GM18499 (cell line): Measurements from ENCODE around the gene NT5DC2.

Experiments used
- ATAC-seq: cut with Tn5 transposase; IDR thresholded peaks from one replicate; pipeline ENCODE4 v1.9.1; 2021; ENCODE audit warnings: moderate number of reproducible peaks; ENCODE audit not compliant: insufficient read depth, unreplicated experiment

Gene NT5DC2

GRCh38 chr3:52513281-52513680, 20.4 kb downstream of the NT5DC2 start:
- ATAC-seq = no peak

GRCh38 chr3:52512727-52513126, 20.9 kb downstream of the NT5DC2 start:
- ATAC-seq = no peak

GRCh38 chr3:52512105-52512504, 21.6 kb downstream of the NT5DC2 start:
- ATAC-seq = no peak

- ATAC-seq = no peak
These were observed 22.1 kb downstream of the NT5DC2 start for GRCh38 chr3:52511509-52511908.

GRCh38 chr3:52509753-52510328, 23.8 kb downstream of the NT5DC2 start:
- no peak for ATAC-seq

DNA sequence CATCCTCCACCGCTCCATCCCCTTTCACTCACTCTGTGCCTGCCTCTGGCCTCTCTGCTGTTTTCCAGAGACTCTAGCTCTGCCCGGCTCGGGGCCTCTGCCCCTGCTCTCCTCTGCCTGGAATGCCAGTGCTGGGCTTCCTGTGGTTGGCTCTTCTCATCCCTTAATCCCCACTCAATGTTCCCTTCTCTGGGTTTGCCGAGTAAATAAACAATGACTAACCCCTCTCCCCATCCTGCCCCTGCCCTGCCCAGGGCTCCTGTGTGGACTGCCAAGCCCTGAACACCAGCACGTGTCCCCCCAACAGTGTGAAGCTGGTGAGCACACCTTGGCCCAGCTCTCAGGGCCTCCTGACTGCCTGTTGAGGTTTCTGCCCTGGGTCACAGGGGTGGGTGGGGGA, 26.3 kb downstream of the NT5DC2 start:
- no peak for ATAC-seq

DNA sequence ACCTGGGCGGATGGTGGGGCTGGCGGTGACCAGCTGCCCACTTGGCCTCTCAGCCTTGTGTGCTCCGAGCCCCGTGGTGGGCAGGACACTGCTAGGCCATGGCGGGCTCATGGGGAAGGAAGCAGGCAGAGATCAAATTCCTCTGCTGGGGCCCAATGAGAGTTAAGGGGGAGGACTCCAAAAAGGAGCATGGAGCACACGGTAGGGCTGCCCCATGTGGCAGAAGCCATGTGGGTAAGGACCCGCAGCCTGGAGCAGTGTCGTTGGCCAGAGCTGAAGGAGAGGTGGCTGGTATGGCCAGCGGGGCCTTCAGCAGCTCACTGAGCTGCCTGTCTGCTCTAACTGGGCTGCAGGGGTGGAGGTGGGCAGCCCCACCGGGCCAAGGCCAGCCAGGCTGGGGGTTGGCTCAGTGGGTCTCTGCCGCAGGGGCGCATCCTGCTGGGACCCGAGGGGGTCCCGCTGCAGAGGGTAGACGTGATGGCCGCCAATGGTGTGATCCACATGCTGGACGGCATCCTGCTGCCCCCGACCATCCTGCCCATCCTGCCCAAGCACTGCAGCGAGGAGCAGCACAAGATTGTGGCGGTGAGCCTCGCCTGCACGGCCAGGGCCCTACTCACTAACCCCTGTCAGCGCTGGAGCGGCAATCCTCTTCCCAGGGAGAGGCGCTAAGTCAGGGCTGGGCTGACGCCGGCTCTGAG, 27.2 kb downstream of the NT5DC2 start:
- ATAC-seq = no peak

GRCh38 chr3:52504977-52505376, 28.7 kb downstream of the NT5DC2 start:
- ATAC-seq = no peak

DNA sequence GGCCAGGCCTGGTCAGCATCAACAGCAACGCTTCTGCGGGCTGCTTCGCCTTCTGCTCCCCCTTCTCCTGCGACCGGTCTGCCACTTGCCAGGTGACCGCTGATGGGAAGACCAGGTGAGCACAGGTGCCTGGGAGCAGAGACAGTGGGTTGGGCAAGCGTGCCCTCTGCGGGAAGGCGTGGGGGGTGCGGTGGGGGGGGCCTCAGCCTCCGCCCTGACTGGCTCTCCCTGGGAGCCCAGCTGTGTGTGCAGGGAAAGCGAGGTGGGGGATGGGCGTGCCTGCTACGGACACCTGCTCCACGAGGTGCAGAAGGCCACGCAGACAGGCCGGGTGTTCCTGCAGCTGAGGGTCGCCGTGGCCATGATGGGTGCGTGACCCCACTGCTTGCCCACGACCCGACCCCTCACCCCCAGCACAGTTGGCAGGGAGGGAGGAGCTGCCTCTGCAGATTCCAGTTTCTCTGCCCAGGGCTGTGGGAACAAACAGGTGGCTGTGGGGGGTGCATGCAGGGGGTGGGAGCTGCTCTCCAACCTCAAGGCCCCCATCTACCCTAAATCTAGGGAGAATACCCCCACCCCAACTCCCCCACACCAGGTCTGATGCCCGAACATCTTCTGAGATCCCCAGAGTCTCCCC, 29.8 kb downstream of the NT5DC2 start:
- no peak for ATAC-seq

GRCh38 chr3:52502808-52503350, 30.8 kb downstream of the NT5DC2 start:
- no peak for ATAC-seq

DNA sequence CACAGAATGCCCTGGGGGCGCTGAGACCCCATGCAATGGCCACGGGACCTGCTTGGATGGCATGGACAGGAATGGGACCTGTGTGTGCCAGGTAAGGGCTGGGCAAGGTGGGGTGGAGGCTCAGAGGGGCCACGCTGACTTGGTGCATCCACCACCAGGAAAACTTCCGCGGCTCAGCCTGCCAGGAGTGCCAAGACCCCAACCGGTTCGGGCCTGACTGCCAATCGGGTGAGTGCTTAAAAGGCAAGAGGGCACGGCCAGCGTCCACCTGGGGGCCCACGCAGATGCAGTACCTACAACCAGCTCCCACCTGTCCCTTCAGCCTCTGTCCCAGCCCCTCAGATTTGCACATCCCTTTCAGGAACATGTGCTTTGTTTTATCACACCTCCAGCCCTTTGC, 31.7 kb downstream of the NT5DC2 start:
- ATAC-seq = no peak

- no peak for ATAC-seq
These were observed 32.6 kb downstream of the NT5DC2 start for GRCh38 chr3:52501046-52501445.

DNA sequence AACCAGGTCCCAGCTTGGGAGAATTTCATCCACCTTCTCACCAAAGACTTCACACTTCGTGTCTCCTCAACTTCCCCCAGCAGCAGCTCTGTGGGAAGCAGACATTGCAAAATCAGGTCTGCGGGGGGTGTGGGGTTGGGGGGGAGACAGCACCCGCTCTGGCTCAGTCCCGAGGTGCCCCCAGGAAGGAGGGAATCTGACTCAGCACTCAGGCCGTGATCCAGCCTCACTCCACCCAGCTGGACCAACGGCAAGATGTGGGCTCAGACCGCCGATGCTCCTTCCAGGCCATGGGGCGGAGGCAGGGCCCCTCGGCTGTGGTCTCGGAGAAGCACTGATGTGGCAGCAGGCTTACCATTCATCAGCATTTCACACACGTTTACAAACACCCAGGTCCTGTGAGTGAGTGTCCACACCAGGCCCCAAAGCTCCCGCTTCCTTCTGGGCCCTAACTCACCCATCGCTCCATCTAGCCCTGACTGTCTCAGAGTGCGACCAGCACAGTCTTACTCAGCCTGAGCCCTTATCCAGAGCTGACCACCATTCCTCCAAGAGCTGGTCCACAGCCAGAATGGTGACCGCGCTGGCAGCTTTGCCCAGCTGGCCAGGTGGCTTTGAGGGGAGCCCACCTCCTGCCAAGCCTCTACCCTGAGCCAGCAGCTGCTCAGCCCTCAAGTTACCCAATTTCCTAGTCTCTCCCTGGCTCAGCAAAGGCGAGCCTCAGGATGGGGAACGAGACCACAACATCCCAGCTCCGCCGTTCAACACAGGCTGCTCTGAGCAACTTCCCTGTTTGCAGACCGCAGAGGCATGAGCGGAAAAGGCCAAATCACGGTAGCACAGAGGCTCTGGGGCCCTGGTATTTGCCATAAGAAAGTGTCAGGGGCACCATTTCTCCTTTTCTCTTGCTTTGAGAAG, 35.3 kb downstream of the NT5DC2 start:
- ATAC-seq = no peak

DNA sequence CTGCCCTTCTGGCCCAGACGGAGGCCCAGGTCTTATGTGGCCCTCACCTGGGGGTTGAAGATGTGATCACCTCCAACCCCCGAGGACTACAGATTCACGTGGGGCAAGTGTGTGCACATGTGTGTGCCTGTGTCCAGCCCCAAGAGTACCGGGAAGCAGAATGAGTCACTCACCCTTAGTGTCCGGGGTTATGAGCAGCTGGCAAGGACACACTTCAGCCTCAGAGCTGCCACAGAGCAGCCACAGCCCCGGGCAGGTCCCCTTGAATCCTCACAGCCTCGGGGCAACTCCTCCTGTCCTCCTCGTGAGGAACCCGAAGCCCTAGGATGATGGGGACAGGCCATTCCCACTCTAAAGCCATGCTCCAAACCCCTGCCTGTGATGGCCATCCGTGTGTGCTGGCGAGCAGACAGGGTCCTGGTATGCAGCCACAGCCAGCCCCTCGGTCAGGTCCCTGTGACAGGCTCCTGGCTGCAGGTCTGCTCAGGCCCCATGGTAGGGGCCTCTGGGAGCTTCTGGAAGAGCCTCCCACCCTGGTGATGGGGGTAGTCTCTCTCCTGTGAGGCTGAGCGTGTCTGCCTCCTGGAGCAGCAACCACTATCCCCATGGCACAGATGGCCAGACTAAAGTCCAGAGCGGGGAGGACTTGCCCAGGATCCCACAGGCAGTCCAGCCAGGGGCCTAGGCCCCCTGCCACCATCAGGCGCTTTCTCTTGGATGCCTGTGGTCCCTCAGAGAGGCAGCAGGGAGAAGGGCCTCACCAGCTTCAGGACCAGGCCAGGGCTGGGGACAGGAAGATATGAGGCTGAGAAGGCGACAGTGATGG, 37.7 kb downstream of the NT5DC2 start:
- no peak for ATAC-seq

GRCh38 chr3:52494886-52495495, 38.7 kb downstream of the NT5DC2 start, which contains the start of gene STAB1:
Gene STAB1, plus strand, starts transcription at chr3:52495338. Its CDS starts 76 bp downstream, at chr3:52495414.
- ATAC-seq = no peak

- no peak for ATAC-seq
These were observed 39.2 kb downstream of the NT5DC2 start for GRCh38 chr3:52494445-52494844.

DNA sequence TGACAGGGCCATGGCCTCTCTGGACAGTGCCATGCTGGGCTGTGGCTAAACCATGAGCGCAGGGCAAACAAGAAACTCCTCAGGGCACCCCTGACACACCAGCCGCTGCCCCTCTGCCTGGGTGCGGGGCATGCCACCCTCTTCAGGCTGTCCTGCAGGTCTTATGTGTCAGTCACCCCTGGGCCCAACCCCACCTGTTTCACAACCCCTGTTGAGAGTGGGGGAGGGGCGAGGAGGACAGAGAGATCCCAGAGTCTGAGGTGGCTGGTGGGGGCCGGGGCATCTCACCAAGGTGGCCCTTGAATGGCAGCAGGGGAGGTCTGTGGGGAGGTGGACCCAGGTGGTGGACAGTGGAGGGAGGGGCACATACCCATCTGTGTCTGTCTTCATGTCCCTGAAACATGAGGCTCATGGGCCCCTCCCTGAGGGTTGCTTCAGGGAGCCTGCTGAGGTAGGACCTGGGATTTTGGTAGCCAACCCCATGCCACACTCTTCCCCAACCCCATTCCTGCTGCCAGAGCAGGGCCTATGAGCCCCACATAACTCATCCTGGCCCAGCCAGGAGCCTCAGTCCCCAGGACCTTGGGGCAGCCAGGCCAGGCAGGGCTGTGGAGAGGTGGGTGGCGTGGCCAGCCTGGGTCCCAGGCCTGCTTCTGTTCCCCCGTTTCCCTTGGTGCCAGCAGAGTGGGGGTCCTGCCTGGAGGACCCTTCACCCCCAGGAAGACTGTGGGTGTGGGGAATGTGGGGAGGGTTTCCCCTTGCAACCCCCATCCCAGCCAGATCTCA, 40.2 kb downstream of the NT5DC2 start:
- no peak for ATAC-seq

DNA sequence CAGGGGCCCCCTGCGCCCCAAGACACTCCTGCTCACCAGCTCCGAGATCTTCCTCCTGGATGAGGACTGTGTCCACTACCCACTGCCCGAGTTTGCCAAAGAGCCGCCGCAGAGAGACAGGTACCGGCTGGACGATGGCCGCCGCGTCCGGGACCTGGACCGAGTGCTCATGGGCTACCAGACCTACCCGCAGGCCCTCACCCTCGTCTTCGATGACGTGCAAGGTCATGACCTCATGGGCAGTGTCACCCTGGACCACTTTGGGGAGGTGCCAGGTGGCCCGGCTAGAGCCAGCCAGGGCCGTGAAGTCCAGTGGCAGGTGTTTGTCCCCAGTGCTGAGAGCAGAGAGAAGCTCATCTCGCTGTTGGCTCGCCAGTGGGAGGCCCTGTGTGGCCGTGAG, 41.6 kb downstream of the NT5DC2 start:
- no peak for ATAC-seq
